AG04450 (cell line): ENCODE data around the gene SNPH. TPM values are rescaled to one million over a fixed set of nuclear protein-coding genes. Genes with fewer than 3 reads are reported as not detected.

Experiments
- CTCF ChIA-PET: fragments of 300-600, 350-600 bp; formaldehyde crosslinking; extraction: SDS; loops from one replicate; lab custom pipeline; 2022; ENCODE audit warnings: antibody characterized with exemption, inconsistent platforms; lab: Charles Lee
- POLR2A ChIA-PET: fragments of 350-600 bp; formaldehyde crosslinking; extraction: SDS; loops from one replicate; lab custom pipeline; 2021; ENCODE audit warnings: antibody characterized with exemption, inconsistent platforms; lab: Yijun Ruan, JAX
- DNase-seq: peaks from one replicate; pipeline ENCODE4 v3.0.0-alpha.2; 2011; ENCODE audit warnings: low read depth, low spot score
- H3K27ac ChIP-seq: one replicate; pipeline ENCODE4 v1.5.1; 2012; ENCODE audit warnings: low read depth, low read length, control low read depth
- H3K27me3 ChIP-seq: one replicate; pipeline ENCODE4 v1.6.0; 2012; ENCODE audit warnings: low read length; ENCODE audit not compliant: control insufficient read depth, insufficient read depth
- H3K4me3 ChIP-seq: 2 replicates; pipeline ENCODE4 v1.5.1; 2011; ENCODE audit warnings: mild to moderate bottlenecking, low read depth, low read length, control low read depth
- H3K9me3 ChIP-seq: 2 replicates; pipeline ENCODE4 v1.5.1; 2012; ENCODE audit warnings: low read length; ENCODE audit not compliant: control insufficient read depth, insufficient read depth
- CTCF ChIP-seq: IDR thresholded peaks from 2 replicates; pipeline ENCODE4 v1.5.1; 2011; ENCODE audit warnings: low read depth, low read length, control low read depth, inconsistent platforms
- polyA plus RNA-seq: library from polyadenylated mRNA; depleted of rRNA; stranded (reverse); fragments of >200 nt; gene quantifications from 2 replicates; pipeline ENCODE4 v1.2.3, GENCODE V29; 2011; rRNA removed

Gene SNPH
- polyA plus RNA-seq, 1 experiment, result 1.5 TPM

GRCh38 chr20:1357921-1358671 is 92.0 kb downstream of the SNPH start:
- ChIA-PET POLR2A (no interaction called here), CTCF (no interaction called here)
- Histone ChIP-seq H3K4me3 (no peak overlapping the region), H3K27ac (no peak overlapping the region), H3K9me3 (no peaks in the 10 kb centered on the region), H3K27me3 (no peaks in the 10 kb centered on the region)
- TF ChIP-seq CTCF, result no peak
- no peak for DNase-seq

Other genes starting within 250 kb of the SNPH start
- 107 and 116 TPM in 2 replicates for gene PSMF1, start 147.7 kb upstream of the SNPH start, polyA plus RNA-seq
- not detected in 2 replicates for gene TMEM74B, start 81.3 kb upstream of the SNPH start, polyA plus RNA-seq
- gene C20orf202, start 62.8 kb upstream of the SNPH start, polyA plus RNA-seq, result not detected in 2 replicates
- gene RAD21L1, start 40.2 kb upstream of the SNPH start, polyA plus RNA-seq, result 0.04 and 0.05 TPM in 2 replicates
- 2.0 and 2.1 TPM in 2 replicates for gene SDCBP2, start 62.8 kb downstream of the SNPH start, polyA plus RNA-seq
- 579 and 685 TPM in 2 replicates for gene FKBP1A, start 126.8 kb downstream of the SNPH start, polyA plus RNA-seq
- gene NSFL1C, start 200.6 kb downstream of the SNPH start, polyA plus RNA-seq, result 23.0 and 23.4 TPM in 2 replicates
- gene SIRPB2, start 225.1 kb downstream of the SNPH start, polyA plus RNA-seq, result not detected in 2 replicates